H7 (cell line): ENCODE measurements around the gene GPATCH2L. TPM values are rescaled to one million over a fixed set of nuclear protein-coding genes. Genes with fewer than 3 reads are reported as not detected.

ENCODE experiments used
- DNase-seq: peaks from one replicate; pipeline ENCODE4 v3.0.0; 2012
- H3K27me3 ChIP-seq: 2 replicates; pipeline ENCODE4 v1.6.0; 2011; ENCODE audit warnings: mild to moderate bottlenecking, low read length; ENCODE audit not compliant: control insufficient read depth, insufficient read depth
- H3K36me3 ChIP-seq: replicated peaks from 2 replicates; pipeline ENCODE4 v1.5.1; 2011; ENCODE audit warnings: low read length; ENCODE audit not compliant: control insufficient read depth, insufficient read depth
- H3K4me3 ChIP-seq: 2 replicates; pipeline ENCODE4 v1.5.1; 2011; ENCODE audit warnings: low read depth, mild to moderate bottlenecking, control low read depth, low read length, moderate library complexity; ENCODE audit not compliant: insufficient read depth
- total RNA-seq: library from RNA; depleted of rRNA; stranded (reverse); fragments of >200 nt; shearing (Covaris generic); gene quantifications from 2 replicates; pipeline ENCODE4 v1.2.3, GENCODE V29; 2014

The GPATCH2L gene
- total RNA-seq, 1 experiment from 2014 or later, result 43.1 TPM

DNA sequence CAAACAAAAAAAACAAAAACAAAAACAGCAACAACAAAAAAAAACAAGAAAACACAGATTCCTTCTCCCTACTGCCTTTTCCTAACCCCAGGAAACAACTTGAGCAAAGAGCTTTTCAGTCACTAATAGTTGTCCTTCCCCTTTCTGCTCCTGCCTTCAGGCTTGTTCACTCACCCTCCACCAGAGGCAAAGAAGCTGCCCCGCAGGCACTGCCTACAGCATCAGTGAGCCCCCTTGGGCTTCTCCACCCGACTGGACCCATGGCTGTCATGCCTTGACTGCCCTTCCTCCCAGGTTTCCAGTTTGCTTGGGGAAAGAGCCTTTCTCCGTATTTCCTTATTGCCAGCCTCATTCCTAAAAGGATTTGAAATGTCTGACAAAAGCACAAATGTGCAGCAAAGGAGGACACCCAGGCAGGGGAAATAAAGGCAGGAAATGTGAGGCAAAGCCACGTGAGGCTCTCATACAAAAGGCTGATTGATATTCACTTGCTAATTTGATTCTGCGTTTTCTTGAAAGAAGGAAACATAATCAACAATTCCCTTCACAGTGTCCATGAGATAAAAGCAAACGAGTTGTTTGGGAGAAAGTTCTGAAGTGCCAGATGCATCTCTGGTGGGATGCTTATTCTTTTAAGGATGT, 85.7 kb downstream of the GPATCH2L start:
- Histone ChIP-seq H3K36me3 (no peaks in the 10 kb centered on the region), H3K27me3 (no peaks in the 10 kb centered on the region), H3K4me3 (no peak overlapping the region)
- DNase-seq, result peak; percentile 30

GRCh38 chr14:76245097-76245496, 93.4 kb downstream of the GPATCH2L start:
- no peaks in the 10 kb centered on the region for H3K27me3 ChIP-seq
- DNase-seq, result no peak
- no peaks in the 10 kb centered on the region for H3K36me3 ChIP-seq

DNA sequence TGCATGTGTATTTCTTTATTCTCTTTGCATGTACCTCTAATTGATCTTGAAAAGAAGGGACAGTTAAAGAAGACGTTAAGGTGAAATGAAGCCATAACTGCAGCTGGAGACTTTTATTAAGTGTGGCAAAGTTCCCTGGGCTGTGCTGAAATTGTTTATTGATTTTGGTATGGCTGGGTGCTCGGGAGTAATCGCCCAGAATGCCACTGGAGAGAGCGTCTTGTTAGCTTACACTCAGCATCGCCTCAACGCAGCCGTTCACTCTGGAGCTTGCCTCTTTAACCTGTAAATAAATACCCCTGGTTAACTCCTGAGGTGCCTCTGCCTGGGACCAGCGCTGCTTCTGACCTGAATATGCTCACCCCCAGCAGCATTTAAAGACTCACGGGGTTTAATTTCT, 98.6 kb downstream of the GPATCH2L start:
- Histone ChIP-seq H3K36me3 (no peaks in the 10 kb centered on the region), H3K27me3 (no peaks in the 10 kb centered on the region), H3K4me3 (no peak overlapping the region)
- DNase-seq, result no peak

More at GRCh38 chr14:76245097-76245496, 93.4 kb downstream of the GPATCH2L start:
- H3K4me3 ChIP-seq, result no peak overlapping the region

DNA sequence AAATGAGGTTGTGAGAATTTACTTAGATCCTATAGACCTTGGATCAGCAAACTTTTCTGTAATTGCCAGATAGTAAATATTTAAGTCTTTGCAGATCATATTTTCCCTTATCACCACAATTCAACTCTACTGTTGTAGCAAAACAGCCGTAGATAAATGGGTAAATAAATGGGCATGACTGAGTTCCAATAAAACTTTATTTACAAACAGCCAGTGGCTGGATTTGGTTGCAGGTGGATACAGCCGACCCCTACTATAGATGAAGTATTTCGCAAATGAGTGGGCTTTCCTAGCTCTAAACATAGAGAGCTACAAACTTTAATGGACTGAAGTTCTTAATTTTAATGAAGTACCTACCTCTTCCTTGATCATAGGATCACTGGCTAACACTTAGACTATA, 100.7 kb downstream of the GPATCH2L start:
- Histone ChIP-seq H3K36me3 (no peaks in the 10 kb centered on the region), H3K27me3 (no peaks in the 10 kb centered on the region), H3K4me3 (no peak overlapping the region)
- no peak for DNase-seq

DNA sequence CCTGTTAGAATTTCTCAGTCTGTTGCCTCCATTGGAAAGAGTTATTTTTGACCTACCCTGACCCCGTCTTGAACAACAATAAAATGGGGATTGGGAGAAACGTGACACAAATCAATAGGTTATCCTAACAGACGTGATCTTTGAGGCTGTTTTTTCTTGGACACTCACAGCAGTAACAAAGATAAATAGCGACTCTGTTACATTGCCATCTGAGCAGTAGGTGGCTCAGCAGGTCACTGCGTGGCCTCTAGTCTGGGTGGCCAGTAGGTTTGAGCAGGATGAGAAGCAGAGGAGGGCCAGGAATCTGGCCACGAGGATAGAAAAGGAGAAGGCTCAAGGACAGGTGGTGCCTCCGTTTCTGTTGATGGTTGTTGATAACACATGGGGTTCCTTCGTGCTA, 101.4 kb downstream of the GPATCH2L start:
- H3K4me3 ChIP-seq, result no peak overlapping the region
- no peaks in the 10 kb centered on the region for H3K27me3 ChIP-seq
- no peak for DNase-seq
- H3K36me3 ChIP-seq, result no peaks in the 10 kb centered on the region

- H3K27me3 ChIP-seq, result no peaks in the 10 kb centered on the region
- DNase-seq, result no peak
- H3K4me3 ChIP-seq, result no peak overlapping the region
- no peaks in the 10 kb centered on the region for H3K36me3 ChIP-seq
Observed at GRCh38 chr14:76256545-76256944, 104.8 kb downstream of the GPATCH2L start.

DNA sequence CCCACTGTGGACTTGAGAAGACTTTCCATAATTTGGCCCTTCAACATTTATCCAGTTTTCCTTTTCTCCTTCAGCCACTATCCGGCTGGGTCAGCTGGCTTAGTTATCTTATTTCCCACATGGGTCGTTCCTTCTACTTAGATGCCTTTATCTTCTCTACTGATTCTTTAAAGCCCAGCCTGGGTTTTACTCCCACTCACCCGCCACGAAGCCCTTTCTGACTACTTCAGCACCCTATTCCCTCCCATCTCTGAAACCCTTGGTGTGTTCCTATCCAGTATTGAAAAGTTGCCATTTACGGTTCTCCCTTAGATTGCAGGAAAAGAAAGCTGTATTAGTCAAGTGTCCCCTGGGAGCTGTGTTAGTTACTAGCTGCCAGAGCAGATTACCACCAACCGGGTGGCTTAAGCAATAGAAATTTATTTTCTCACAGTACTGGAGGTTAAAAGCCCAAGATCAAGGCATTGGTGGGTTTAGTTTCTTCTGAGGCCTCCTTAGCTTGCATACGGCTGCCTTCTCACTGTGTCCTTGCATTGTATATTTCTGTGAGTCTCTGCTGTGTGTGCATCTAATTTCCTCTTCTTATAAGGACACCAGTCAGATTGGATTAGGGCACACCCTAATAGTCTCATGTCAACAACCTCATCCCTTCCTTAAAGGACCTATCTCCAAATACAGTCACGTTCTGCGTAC, 105.5 kb downstream of the GPATCH2L start:
- H3K4me3 ChIP-seq, result no peak overlapping the region
- no peak for DNase-seq

GRCh38 chr14:76257842-76258397, 106.2 kb downstream of the GPATCH2L start:
- Histone ChIP-seq H3K36me3 (no peaks in the 10 kb centered on the region), H3K27me3 (no peaks in the 10 kb centered on the region; the same call in 1 of the 2 replicates), H3K4me3 (no peak overlapping the region)
- DNase-seq, result no peak

More for the DNA sequence above, 105.5 kb downstream of the GPATCH2L start:
- Histone ChIP-seq H3K27me3 (no peaks in the 10 kb centered on the region), H3K36me3 (no peaks in the 10 kb centered on the region)

GRCh38 chr14:76259029-76259735, 107.5 kb downstream of the GPATCH2L start:
- no peak overlapping the region for H3K4me3 ChIP-seq
- H3K36me3 ChIP-seq, result no peaks in the 10 kb centered on the region
- no peak for DNase-seq
- no peaks in the 10 kb centered on the region; the same call in 1 of the 2 replicates for H3K27me3 ChIP-seq

- H3K36me3 ChIP-seq, result no peaks in the 10 kb centered on the region
- H3K4me3 ChIP-seq, result no peak overlapping the region
- H3K27me3 ChIP-seq, result no peaks in the 10 kb centered on the region; the same call in 1 of the 2 replicates
- DNase-seq, result no peak
Observed at GRCh38 chr14:76260749-76261148, 109.0 kb downstream of the GPATCH2L start.

GRCh38 chr14:76261371-76261811, 109.7 kb downstream of the GPATCH2L start:
- Histone ChIP-seq H3K36me3 (no peaks in the 10 kb centered on the region), H3K4me3 (no peak overlapping the region), H3K27me3 (no peaks in the 10 kb centered on the region; the same call in 1 of the 2 replicates)
- DNase-seq, result peak; percentile 34

GRCh38 chr14:76262641-76263040, 110.9 kb downstream of the GPATCH2L start:
- no peak for DNase-seq
- Histone ChIP-seq H3K36me3 (no peaks in the 10 kb centered on the region), H3K27me3 (no peaks in the 10 kb centered on the region; the same call in 1 of the 2 replicates), H3K4me3 (no peak overlapping the region)
